Globus pallidus (tissue), 1 donor: ENCODE measurements around the gene CRAMP1.
"Not testable (repeated sequence)": the region's sequence is repeated elsewhere in the genome, so short reads cannot be mapped to it uniquely, and the experiment has no call there.

Experiments
- DNase-seq: peaks from one replicate; pipeline ENCODE4 v3.0.0-alpha.2; 2015; ENCODE audit warnings: low spot score

CRAMP1 gene

GRCh38 chr16:1713933-1714332, 101.8 kb downstream of the CRAMP1 start:
- DNase-seq, result no peak

GRCh38 chr16:1715220-1715619, 103.1 kb downstream of the CRAMP1 start:
- no peak for DNase-seq

- DNase-seq, result not testable (repeated sequence)
These were observed 106.1 kb downstream of the CRAMP1 start for GRCh38 chr16:1718236-1718635.

GRCh38 chr16:1719559-1720229, 107.5 kb downstream of the CRAMP1 start:
- not testable (repeated sequence) for DNase-seq

- no peak for DNase-seq
These were observed 109.2 kb downstream of the CRAMP1 start for GRCh38 chr16:1721372-1721771.

GRCh38 chr16:1723450-1724147, 111.4 kb downstream of the CRAMP1 start:
- DNase-seq, result peak; percentile 51

GRCh38 chr16:1724491-1724890, 112.3 kb downstream of the CRAMP1 start:
- DNase-seq, result no peak

GRCh38 chr16:1726661-1727502, 114.7 kb downstream of the CRAMP1 start:
- no peak for DNase-seq
